ENCODE results near the gene BTAF1. TPM values are rescaled to one million over a fixed set of nuclear protein-coding genes. Genes with fewer than 3 reads are reported as not detected.

BTAF1 gene
- total RNA-seq, 1 experiment from 2014 or later, result 49.6 TPM

GRCh38 chr10:91992031-91992430, 68.5 kb downstream of the BTAF1 start (continued):
- TF ChIP-seq, protein P1, sequence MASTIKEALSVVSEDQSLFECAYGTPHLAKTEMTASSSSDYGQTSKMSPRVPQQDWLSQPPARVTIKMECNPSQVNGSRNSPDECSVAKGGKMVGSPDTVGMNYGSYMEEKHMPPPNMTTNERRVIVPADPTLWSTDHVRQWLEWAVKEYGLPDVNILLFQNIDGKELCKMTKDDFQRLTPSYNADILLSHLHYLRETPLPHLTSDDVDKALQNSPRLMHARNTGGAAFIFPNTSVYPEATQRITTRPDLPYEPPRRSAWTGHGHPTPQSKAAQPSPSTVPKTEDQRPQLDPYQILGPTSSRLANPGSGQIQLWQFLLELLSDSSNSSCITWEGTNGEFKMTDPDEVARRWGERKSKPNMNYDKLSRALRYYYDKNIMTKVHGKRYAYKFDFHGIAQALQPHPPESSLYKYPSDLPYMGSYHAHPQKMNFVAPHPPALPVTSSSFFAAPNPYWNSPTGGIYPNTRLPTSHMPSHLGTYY (CRISPR knock-in tag; IDR thresholded peaks at IDR 0.05), result no peak
- no peak for TF ChIP-seq FOXK1 (CRISPR knock-in tag; IDR thresholded peaks at IDR 0.05)
- TF ChIP-seq NR1H2 (CRISPR knock-in tag; IDR thresholded peaks at IDR 0.05), result no peak
- TF ChIP-seq, protein P2, sequence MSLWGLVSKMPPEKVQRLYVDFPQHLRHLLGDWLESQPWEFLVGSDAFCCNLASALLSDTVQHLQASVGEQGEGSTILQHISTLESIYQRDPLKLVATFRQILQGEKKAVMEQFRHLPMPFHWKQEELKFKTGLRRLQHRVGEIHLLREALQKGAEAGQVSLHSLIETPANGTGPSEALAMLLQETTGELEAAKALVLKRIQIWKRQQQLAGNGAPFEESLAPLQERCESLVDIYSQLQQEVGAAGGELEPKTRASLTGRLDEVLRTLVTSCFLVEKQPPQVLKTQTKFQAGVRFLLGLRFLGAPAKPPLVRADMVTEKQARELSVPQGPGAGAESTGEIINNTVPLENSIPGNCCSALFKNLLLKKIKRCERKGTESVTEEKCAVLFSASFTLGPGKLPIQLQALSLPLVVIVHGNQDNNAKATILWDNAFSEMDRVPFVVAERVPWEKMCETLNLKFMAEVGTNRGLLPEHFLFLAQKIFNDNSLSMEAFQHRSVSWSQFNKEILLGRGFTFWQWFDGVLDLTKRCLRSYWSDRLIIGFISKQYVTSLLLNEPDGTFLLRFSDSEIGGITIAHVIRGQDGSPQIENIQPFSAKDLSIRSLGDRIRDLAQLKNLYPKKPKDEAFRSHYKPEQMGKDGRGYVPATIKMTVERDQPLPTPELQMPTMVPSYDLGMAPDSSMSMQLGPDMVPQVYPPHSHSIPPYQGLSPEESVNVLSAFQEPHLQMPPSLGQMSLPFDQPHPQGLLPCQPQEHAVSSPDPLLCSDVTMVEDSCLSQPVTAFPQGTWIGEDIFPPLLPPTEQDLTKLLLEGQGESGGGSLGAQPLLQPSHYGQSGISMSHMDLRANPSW (CRISPR knock-in tag; conservative IDR thresholded peaks at IDR 0.05; ENCODE audit: low read depth), result no peak

- ChIA-PET POLR2A (no interaction called here), CTCF (no interaction called here)
- Mint-ChIP-seq H3K27ac (no peak overlapping the region; the same call in 1 of the 2 replicates), H3K9me3 (no peaks in the 10 kb centered on the region), H3K4me1 (no peaks in the 10 kb centered on the region), H3K36me3 (peaks cover 59% of the 10 kb centered on the region), H3K4me3 (no peak overlapping the region), H3K27me3 (ENCODE audit: low read depth) (no peaks in the 10 kb centered on the region)
- DNase-seq (ENCODE audit: low spot score) (no peak), ATAC-seq (no peak)
- TF ChIP-seq OVOL2 (CRISPR knock-in tag; IDR thresholded peaks at IDR 0.05; ENCODE audit: borderline replicate concordance) (no peak), NFYB (CRISPR knock-in tag; conservative IDR thresholded peaks at IDR 0.05; ENCODE audit: low read depth) (no peak), ZBTB21 (CRISPR knock-in tag; IDR thresholded peaks at IDR 0.05; ENCODE audit: borderline replicate concordance) (no peak), ZNF416 (CRISPR knock-in tag; IDR thresholded peaks at IDR 0.05) (no peak), NFATC4 (CRISPR knock-in tag; IDR thresholded peaks at IDR 0.05) (no peak), AR (CRISPR knock-in tag; IDR thresholded peaks at IDR 0.05) (no peak), CREM (CRISPR knock-in tag; IDR thresholded peaks at IDR 0.05) (no peak), MXD4 (CRISPR knock-in tag; IDR thresholded peaks at IDR 0.05; ENCODE audit: borderline replicate concordance) (no peak), ELF4 (CRISPR knock-in tag; IDR thresholded peaks at IDR 0.05; ENCODE audit: low read depth) (no peak), ARID4B (CRISPR knock-in tag; IDR thresholded peaks at IDR 0.05; ENCODE audit: borderline replicate concordance) (no peak), NR3C1 (CRISPR knock-in tag; conservative IDR thresholded peaks at IDR 0.05; ENCODE audit: low read depth) (no peak), CREB1 (CRISPR knock-in tag; IDR thresholded peaks at IDR 0.05) (no peak), ZNF396 (CRISPR knock-in tag; IDR thresholded peaks at IDR 0.05; ENCODE audit: borderline replicate concordance) (no peak), GABPB1 (CRISPR knock-in tag; IDR thresholded peaks at IDR 0.05) (no peak), RORB (CRISPR knock-in tag; IDR thresholded peaks at IDR 0.05) (no peak), ZNF263 (CRISPR knock-in tag; IDR thresholded peaks at IDR 0.05; ENCODE audit: low read depth) (no peak), JAZF1 (CRISPR knock-in tag; IDR thresholded peaks at IDR 0.05) (no peak)
Observed at GRCh38 chr10:91996266-91996665, 72.7 kb downstream of the BTAF1 start.
